ENCODE results near the gene BTBD9.

Gene BTBD9

GRCh38 chr6:38481211-38481836 lies 158.4 kb downstream of the BTBD9 start:
- DNase-seq (no peak), ATAC-seq (no peak)

GRCh38 chr6:38480036-38480435 lies 159.7 kb downstream of the BTBD9 start:
- DNase-seq (no peak), ATAC-seq (no peak)

GRCh38 chr6:38479331-38479730 lies 160.4 kb downstream of the BTBD9 start:
- no peak for ATAC-seq
- DNase-seq, result no peak

DNA sequence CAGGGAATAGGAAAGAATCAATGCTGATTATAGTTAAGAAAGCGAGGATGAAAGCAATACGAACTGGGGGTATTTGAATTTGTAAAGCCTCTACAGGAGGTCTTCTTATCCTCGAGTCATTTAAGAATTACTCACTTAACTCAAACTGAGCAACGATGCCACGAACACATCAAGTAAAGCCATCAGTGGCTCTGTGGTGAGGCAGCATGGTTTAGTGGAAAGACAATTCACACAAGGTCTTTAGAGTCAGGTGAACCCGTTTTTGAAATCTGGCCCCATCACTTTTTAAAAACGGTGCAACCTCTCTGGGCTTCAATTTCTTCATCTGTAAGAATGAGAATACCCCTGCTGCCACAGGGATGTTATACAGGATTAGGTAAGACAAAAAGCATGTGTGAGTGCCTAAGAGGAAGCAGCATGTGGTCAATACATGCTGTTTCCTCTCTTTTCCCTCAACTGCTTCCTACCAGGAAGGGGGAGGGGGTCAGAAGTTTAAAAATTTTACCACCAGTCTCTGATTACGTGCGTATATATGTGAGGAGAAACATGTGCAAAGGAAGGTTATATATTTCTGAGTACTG lies 162.0 kb downstream of the BTBD9 start:
- DNase-seq (no peak), ATAC-seq (no peak)

DNA sequence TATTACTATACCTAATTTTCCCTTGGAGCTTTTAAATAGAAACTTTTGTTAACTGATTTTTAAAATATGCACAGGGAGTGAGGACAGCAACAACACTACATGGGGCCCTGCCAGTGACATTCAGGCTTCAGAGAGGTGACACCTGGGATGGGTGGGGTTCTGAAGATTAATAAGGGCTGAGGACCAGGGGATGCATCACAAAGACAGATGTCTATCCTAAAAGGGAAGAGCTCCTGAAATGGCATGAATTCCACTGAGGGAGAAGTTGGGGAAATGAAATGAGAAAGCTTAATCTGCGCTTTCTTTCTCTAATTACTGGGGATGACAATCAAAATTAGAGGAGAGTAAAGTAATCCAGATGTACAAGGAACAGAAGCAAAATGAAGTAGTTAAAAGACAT lies 162.8 kb downstream of the BTBD9 start:
- ATAC-seq, result no peak
- no peak for DNase-seq

DNA sequence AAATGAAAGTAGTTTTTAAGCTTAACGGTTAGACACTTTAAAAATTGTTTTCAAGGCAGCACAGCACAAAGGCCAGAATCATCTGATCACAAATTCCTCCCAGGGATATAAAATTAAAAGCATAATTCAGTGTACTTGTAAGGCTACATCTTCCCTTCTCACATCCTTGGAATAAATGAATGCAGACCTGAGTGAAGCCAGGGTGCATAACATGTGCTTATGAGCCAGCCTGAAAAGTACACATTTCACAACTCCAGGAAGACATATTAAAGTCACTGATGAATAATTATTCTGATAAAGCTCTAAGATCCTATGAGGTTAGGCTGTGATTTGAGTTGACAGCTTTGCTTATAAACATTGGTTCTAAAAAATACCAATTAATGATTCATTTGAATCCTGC lies 163.6 kb downstream of the BTBD9 start:
- no peak for ATAC-seq

GRCh38 chr6:38470548-38470947 lies 169.2 kb downstream of the BTBD9 start:
- DNase-seq, result no peak
- no peak for ATAC-seq

More for the DNA sequence above, 163.6 kb downstream of the BTBD9 start:
- no peak for DNase-seq

DNA sequence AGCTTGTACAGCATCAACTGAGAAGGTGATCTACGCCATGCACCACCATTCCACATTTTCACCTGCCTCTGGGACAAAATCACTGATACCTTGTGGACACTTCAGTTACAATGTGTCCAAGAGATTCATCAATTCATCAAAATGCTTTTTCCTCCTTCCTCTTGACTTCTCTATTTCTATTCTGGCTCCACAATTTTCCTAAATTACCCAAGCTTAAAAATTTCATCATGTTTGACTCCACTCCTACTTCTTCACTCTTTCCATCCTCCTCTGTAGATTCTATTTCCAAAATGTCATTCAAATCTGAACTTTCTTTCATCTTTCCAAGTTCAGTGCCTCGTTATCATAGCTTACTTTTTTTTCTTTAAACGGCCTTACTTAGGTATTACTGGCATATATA lies 172.2 kb downstream of the BTBD9 start:
- no peak for ATAC-seq
- DNase-seq, result no peak

- DNase-seq, result no peak
- ATAC-seq, result no peak
These were observed 179.5 kb downstream of the BTBD9 start for GRCh38 chr6:38460186-38460585.

DNA sequence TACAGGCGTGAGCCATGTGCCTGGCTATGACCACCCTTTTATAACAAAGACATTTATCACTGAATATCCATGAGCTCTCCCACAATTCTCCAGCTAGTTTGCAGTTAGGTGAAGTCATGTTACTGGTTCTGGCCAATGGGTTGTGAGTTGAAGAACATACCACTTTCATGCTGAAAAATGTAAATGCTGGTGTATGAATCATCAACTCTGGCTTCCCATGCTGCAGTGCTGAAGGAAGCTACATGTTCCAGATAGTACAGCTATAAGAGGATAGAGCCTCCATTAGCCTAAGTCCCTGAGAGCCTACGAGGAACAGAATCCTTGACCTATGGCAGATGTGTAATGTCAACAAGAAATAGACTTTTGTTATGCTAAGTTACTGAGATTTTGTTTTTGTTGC lies 180.4 kb downstream of the BTBD9 start:
- ATAC-seq, result no peak
- no peak for DNase-seq

DNA sequence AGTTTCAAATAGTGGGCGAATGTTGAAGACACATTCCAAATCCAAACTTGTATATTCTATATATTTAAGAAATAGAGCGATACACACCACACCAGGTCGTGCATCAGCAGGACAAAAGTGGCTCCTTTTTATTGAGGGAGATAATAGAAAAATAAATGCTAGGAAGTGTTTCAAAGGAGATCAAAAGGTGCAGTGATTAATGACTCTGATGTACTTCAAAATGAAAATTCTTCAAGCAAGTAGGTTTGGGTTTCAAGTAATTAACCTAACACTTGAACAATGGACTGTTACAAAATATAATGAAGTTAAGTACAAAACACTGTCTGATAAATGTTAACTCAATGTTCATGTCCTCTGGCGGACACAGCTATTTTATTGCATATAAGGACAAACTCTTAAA lies 185.9 kb downstream of the BTBD9 start:
- ATAC-seq, result no peak
- no peak for DNase-seq

DNA sequence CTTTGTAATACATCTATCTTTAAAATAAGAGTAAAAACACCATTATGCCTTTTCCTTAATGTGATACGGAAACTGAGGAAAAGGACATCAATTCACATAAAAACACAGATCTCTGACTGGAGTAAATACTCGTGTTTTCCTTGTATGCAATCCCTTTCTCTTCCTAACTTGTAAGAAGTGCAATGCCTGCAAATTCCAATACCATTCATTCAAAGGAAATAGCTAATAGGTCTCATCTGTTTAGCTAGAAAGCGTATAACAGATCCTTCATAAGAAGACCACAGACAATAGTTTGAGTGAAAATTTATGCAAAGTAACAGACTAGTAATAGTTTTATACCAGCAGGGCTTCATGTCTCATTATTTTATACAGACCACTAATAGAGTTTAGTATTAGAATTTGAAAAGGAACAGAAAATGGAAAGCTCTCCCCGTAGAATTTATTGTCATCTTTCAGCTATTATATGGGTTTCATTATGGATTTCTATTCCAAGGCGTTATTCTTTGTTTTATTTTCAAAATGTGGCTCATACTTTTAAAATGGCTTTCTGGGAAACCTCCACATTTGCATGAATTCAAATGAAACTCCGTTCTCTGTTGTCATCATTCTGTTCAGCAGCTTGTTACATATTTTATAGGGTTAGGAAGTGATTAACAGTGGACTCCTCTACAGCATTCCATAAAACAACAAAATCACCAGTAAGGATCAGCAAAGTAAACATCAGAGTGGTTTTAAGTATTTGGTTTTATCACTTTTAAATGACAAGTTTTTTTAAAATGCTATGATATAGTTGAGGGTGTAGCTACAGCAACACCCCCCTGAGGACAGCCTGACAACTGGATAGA lies 186.7 kb downstream of the BTBD9 start:
- ATAC-seq (no peak), DNase-seq (no peak)

- no peak for ATAC-seq
- no peak for DNase-seq
These were observed 189.0 kb downstream of the BTBD9 start for GRCh38 chr6:38450717-38451116.

- ATAC-seq (no peak), DNase-seq (no peak)
These were observed 193.8 kb downstream of the BTBD9 start for GRCh38 chr6:38445925-38446324.

DNA sequence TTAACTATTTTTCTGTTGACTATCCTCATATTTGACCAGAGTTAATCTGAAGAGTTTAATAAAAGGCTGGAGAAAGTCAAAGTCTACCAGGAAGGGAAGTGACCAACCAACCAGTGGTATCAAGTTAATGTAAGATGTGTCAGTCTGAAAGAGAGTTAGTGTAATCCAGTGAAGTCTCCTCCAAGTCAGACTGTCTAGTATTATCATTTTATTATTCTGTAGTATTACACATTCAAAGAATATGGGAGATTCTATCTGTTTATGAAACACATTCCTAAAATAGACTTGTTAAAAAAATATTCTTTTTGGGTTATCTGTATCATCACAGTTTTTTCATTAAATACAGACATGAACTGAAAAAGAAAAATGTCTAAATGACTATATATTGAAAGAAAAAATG lies 194.4 kb downstream of the BTBD9 start:
- no peak for DNase-seq

GRCh38 chr6:38443352-38444144 lies 196.2 kb downstream of the BTBD9 start:
- DNase-seq (no peak), ATAC-seq (peak; percentile 40)

More for the DNA sequence above, 194.4 kb downstream of the BTBD9 start:
- ATAC-seq, result no peak

GRCh38 chr6:38438097-38438496 lies 201.6 kb downstream of the BTBD9 start:
- ATAC-seq (no peak), DNase-seq (no peak)

- no peak for DNase-seq
- ATAC-seq, result peak; percentile 37
These were observed 202.8 kb downstream of the BTBD9 start for GRCh38 chr6:38436726-38437465.

DNA sequence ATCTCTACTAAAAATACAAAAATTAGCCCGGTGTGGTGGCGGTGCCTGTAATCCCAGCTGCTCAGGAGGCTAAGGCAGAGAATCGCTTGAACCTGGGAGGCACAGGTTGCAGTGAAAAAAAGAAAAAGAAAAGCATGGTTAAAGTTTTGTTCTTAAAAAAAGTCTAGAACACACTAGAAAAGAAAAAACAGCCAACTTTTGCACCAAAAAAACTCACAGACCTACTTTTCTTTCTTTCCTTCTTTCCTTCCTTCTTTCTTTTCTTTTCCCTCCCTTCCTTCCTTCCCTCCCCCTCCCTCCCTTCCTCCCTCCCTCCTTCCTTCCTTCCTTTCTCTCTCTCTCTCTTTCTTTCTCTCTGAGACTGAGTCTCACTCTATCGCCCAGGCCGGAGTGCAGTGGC lies 204.4 kb downstream of the BTBD9 start:
- ATAC-seq, result no peak
- DNase-seq, result no peak

GRCh38 chr6:38434051-38434450 lies 205.7 kb downstream of the BTBD9 start:
- ATAC-seq, result no peak

DNA sequence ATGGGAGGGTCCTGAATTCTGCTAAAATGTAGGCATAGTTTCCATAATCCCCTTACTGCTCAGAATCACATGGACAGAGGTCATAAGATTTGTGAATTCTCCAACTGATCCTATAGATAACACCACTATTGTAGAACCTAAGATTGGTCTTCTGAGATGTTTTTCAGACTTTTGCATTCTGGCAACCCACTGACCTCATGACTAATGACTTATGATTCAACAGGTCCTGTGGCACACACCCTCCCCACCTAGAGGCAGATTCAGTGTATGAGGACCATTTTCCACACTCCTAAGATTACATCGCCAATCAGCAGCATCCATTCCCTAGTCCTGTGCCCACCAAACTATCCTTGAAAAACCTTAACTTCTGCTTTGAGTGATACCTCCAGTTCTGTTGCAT lies 207.2 kb downstream of the BTBD9 start:
- DNase-seq, result no peak
- peak; percentile 84 for ATAC-seq

More at GRCh38 chr6:38434051-38434450, 205.7 kb downstream of the BTBD9 start:
- DNase-seq, result no peak

DNA sequence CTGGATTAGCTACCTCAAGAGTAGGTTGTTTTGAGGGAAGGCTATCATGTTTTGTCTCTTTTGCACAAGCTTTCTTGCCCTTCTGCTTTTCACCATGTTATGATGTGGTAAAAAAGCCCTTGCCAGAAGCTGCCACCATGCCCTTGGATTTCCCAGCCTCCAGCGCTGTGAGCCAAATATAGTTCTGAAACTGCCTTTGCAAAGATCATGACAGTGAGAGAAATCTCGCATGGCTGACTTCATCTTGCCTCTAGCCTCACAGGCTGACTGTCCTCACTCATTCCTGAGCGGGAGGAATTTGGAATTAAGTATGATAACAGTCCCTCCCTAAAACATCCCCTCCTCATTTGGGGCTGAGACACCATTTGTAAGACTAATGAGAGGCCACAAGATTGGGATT lies 207.7 kb downstream of the BTBD9 start:
- no peak for ATAC-seq
- DNase-seq, result no peak
